GM18951 (cell line): ENCODE results near the gene CACNG3.

ENCODE experiments used
- POLR2A ChIP-seq: IDR thresholded peaks from 4 replicates; pipeline ENCODE4 v1.6.1; 2011; ENCODE audit warnings: mild to moderate bottlenecking; ENCODE audit not compliant: insufficient read length, insufficient read depth; ENCODE audit errors: extremely low read depth
- in situ Hi-C: fragments of 300-500 bp; cut with MboI; formaldehyde crosslinking; loops from one replicate; pipeline ENCODE4 v1.12.0; 2022; ENCODE audit warnings: low sequenced_read_pairs, mixed read lengths, inconsistent platforms; ENCODE audit not compliant: unreplicated experiment

Gene CACNG3

DNA sequence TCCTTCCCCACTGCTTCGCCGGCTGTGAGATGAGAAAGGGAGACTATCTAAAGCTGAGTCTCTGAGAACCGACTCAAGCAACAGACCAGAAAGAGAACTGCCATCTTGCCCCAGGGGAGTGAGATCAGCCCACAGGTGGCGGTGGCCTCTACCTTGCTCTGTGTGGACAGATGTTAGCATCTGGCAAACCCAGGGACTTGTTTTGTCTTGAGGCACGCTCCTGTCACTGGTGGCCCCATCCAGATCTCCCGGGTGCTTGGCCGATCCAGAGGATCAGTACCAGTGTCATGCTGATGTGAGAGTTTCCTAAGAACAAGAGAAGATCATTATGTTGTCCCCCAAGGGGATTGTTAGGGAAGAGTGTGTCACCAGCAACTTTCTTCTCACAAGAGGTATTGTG, 101.4 kb downstream of the CACNG3 start:
- TF ChIP-seq POLR2A, result no peak
- in situ Hi-C loops, result no loop called here

DNA sequence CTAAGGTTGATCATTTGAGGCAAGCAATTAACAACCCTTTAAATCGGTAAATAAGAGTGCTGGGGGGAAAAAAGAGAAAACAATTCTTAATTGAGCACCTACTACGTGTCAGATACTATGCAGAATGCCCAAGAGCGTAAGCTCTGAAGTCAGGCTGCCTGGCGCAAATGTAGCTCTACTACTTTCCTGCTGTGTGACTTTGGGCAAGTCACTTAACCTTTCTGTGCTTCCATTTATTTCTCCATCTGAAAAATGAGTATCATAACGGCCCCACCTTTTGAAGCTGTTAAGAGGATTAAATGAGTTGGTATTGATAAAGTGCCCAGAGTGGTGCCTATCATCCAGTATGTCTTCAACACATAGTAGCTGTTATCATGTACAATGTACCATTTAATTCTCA, 102.0 kb downstream of the CACNG3 start:
- in situ Hi-C loops, result no loop called here
- no peak for TF ChIP-seq POLR2A

DNA sequence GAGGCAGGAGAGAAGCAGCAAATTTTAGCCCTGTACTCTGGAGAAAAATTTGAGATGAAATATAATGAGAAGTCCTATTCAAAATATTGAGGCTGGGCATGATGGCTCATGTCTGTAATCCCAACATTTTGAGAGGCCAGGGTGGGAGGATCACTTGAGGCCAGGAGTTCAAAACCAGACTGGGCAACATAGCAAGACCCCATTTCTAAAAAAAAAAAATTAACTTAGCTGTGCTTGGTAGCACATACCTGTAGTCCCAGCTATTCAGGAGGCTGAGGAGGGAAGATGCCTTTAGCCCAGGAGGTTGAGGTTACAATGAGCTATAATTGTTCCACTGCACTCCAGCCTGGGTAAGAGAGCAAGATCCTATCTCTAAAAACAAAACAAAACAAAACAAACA, 103.4 kb downstream of the CACNG3 start:
- no peak for TF ChIP-seq POLR2A
- in situ Hi-C loops, result no loop called here

DNA sequence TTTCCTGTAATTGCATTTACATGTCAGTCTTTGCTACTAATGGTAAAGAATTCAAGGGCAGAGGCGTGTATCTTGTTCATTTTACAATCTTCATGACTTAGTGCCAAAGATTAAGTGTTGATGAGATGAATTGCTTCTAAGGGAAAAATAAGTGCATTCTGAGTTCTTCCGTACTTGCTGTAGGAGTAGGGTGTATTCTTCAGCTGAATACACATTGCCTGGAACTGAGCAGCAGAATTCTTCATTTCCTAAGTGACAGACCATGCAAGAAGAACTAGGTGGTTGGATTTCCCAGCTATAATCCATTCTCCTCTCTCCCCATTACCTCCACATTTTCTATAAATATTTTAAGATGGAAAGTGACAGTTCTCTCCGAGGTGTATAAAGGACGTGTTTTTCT, 104.8 kb downstream of the CACNG3 start:
- in situ Hi-C loops, result no loop called here
- no peak for TF ChIP-seq POLR2A

DNA sequence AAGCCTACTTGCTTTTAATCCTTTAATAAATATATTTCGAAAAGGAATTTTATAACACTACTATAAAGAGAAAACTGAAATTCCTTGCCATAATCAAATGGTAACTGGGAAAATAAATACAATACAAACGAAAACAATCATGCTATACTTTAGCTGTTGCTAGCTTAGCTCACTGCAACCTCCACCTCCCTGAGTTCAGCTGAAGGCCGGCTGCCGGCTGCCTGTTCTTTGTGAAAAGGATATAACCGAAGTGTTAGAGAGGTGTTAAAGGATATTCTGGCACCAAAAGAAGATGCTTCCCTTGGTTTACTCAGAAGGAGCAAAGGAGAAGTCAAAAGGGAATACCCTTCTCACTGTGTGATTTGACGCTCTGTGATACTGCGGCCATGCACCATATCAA, 108.5 kb downstream of the CACNG3 start:
- in situ Hi-C loops, result no loop called here
- TF ChIP-seq POLR2A, result no peak

DNA sequence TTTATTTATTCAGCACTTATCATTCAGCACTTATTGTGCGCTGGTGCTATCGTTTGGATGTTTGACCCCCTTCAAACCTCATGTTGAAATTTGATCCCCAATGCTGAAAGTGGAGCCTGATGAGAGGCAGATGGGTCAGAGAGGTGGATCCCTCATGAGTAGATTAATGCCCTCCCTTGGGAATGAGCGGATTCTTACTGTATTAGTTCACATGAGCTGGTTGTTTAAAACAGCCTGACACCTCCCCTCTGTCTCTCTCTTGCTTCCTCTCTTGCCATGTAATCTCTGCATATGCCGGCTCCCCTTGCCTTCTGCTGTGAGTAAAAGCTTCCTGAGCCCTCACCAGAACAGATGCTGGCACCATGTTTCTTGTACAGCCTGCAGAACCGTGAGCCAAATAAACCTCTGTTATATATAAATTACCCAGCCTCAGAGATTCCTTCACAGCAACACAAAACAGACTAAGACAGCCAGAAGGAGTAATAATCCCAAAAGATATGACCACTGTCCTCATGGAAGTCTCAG, 111.1 kb downstream of the CACNG3 start:
- in situ Hi-C loops, result no loop called here
- no peak for TF ChIP-seq POLR2A

DNA sequence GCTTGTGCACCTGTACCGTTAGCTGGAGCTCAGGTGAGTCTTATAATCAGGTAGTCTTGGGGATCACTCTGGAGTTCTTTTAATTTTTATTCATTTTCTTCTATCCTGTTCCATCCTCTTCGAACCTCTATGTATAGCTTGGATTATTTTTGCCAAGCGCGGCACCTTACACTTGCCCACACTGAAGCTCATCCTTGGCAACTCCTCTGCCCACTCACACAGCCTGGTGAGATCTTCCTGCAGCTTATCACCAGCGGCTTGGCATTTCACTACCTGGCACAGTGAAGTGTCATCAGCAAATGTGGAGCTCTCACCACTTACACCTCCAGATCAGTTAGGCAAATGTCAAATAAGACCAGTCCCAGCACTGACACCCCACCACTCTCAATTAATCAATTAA, 116.7 kb downstream of the CACNG3 start:
- TF ChIP-seq POLR2A, result no peak
- in situ Hi-C loops, result no loop called here

DNA sequence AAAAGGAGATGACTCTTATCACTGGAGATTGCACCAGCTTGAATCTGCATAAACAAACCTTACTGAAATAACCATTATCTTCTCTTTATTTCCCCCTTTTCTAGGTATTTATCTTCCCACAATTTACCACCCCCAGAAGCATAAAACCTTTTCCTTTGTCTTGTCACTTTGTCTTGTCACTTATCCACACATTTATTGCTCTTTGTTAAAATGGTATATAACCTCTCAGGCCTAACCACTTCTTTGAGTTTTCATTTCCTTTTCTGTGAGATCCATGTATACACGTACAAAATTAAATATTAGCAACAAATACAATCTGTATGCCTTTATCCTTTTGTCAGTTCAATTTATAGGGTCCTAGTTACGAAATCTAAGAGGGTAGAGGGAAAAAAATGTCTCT, 122.9 kb downstream of the CACNG3 start:
- TF ChIP-seq POLR2A, result no peak
- in situ Hi-C loops, result no loop called here

DNA sequence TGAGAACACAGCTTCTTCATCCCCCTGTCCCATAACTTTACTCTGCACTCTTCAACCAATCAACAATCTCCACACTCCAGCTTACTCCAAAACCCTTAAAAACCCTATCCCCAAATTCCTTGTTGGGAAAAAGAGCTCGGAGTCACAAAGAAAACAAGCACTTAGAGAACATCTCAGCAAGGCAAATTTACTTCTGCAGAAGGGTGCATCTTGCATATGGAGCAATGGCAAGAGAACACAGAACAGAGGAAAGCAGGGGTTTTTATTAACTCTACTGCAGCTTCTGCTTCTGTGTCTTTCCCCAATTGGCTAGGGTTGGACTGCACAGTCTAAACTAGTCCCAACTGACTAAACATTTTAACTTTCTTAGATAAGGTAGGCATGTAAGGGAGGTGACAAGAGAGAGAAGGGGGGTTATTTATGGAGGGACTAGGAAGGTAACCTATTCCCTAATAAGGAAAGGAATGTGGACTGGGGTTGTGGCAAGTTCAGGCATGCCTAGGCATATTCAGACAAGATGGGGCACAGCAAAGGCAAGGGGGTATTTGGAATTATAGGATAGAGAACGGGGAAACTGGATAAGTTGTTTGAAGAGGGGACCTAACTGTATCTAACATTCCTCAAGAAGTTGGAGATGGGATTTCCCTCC, 125.5 kb downstream of the CACNG3 start:
- in situ Hi-C loops, result no loop called here
- TF ChIP-seq POLR2A, result no peak

DNA sequence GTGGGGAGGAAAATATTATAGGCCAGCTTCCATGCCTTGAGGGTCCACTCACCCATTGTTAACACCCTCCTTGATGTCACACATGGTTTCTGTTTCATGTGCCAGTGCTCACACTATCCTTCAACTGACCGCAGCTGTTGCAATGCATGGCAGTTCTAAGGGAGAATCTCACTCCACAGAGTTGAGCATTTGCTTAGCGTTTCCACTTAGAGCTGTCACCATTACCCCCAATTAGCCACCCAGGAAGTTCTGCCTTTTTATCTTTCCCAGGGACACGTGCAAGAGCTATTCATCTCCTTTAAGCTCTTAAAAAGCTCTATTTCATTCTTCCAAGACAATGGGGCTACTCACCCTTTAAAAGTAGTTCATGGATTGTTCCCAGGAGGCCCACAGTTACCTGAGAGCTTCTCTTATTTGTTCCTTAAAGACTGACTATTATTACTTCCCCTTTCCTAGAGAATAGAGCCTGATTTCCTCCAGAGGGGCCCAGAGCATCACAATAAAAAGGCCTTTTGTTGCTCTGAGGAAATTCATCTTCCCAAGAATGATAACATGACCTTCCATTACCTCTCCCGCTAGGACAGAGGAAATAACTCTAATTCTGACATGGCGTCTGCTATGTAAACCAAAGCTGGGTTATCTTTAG, 126.8 kb downstream of the CACNG3 start:
- TF ChIP-seq POLR2A, result no peak
- in situ Hi-C loops, result no loop called here

DNA sequence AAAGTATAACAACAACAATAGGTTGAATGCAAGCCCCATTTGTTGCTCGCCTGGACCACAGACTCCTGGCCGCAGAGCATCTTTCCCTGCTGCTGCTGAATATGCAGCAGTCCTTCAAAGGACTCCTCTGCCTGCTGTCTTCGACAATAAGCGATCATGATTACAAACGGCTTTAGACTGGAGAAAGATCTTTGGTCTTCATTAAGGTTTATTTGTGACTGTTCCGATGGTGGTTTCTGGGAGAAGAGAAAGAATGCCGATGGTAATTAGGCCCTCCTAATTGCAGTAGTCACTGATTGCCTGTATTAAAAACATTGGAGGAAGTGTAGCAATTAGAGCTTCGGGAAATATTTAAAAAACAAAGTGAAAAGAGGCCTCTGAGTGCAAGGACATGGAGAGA, 138.2 kb downstream of the CACNG3 start:
- in situ Hi-C loops, result no loop called here
- TF ChIP-seq POLR2A, result no peak

DNA sequence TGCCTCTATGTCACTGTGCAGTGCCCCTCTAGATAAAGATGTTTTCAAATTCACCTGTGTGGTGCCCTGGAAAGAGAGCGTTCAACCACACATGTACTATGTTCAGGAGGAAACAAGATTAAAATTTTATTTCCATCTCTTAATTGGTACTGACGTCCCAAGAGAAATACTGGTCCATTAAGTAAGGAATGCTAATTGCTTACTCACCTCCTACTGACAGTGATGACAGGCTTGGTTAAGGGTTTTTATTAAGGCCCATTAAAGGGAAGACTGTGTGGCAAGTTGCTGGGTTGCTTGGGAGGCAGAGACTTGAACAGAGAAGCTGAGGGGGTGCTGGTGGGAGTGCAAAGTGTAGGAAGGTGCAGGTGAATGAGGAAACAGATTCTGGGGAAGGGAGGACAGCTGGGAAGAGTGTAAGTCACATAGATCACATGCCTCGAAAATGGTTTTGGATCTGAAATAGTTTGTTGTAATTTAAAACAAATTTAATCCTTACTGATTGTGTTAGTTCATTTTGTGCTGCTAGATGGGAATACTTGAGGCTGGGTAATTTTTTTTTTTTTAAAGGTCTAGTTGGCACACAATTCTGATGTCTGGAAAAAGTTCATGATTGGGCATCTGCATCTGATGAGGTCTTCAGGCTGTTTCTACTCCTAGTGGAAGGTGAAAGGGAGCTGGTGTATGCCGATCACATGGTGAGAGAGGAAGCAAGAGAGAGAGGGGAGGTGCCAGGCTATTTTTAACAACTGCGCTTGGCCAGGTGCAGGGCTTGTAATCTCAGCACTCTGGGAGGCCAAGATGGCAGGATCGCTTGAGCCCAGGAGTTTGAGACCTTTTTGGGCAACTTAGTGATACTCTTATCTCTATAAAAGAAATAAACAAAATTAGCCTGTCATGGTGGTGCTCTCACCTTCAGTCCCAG, 140.5 kb downstream of the CACNG3 start:
- in situ Hi-C loops, result no loop called here
- no peak for TF ChIP-seq POLR2A

DNA sequence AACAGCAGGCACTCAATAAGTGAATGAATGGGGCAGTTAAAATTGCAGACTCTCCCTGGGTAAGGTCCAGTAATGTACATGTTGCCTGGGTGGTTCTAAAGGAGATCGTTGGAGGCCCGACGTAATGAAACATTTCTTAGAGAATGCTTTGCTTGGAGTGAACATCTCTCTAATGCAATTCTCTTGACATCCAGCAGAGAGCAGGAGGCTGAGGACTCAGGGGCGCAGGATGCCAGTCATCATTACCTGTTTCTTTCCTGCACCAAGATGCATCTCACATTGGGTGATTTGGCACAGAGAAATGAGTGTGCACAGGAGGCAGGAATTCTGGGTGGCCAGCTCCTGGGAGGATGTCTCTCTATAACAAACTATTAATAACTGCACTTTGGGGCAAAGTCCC, 152.9 kb downstream of the CACNG3 start:
- no peak for TF ChIP-seq POLR2A
- in situ Hi-C loops, result no loop called here
